HEK293T (cell line): Measurements from ENCODE around the gene SH3TC1.
A peak's percentile ranks its signal among the peaks of the same experiment; 100 is the strongest.

Source experiments
- CTCF ChIA-PET: fragments of 350-600 bp; formaldehyde crosslinking; extraction: SDS; loops from one replicate; lab custom pipeline; 2021; ENCODE audit warnings: antibody characterized with exemption, inconsistent platforms; lab: Yijun Ruan, JAX
- POLR2A ChIA-PET: fragments of 350-600 bp; formaldehyde crosslinking; extraction: SDS; loops from one replicate; lab custom pipeline; 2020; ENCODE audit warnings: antibody characterized with exemption, inconsistent platforms; lab: Yijun Ruan, JAX
- DNase-seq: peaks from one replicate; pipeline ENCODE4 v3.0.0; 2012; ENCODE audit warnings: mixed read lengths; ENCODE audit errors: extremely low spot score
- ARNT ChIP-seq: fragments of 450-650 bp; IDR thresholded peaks from 2 replicates; pipeline ENCODE4 v1.6.1; 2017; ENCODE audit warnings: mild to moderate bottlenecking
- BHLHE40 ChIP-seq: fragments of 450-650 bp; IDR thresholded peaks from 2 replicates; pipeline ENCODE4 v1.6.1; 2016; ENCODE audit warnings: mild to moderate bottlenecking, moderate library complexity, borderline replicate concordance
- CTBP1 ChIP-seq: fragments of 450-650 bp; IDR thresholded peaks from 2 replicates; pipeline ENCODE4 v1.6.1; 2016; ENCODE audit warnings: borderline replicate concordance
- ELF4 ChIP-seq: fragments of 450-650 bp; IDR thresholded peaks from 2 replicates; pipeline ENCODE4 v1.6.1; 2017; ENCODE audit warnings: antibody characterized with exemption
- FOXA1 ChIP-seq: fragments of 450-650 bp; IDR thresholded peaks from 2 replicates; pipeline ENCODE4 v1.6.1; 2016; ENCODE audit warnings: mild to moderate bottlenecking
- FOXK2 ChIP-seq: fragments of 450-650 bp; IDR thresholded peaks from 2 replicates; pipeline ENCODE4 v1.6.1; 2016; ENCODE audit warnings: mild to moderate bottlenecking
- FOXM1 ChIP-seq: fragments of 450-650 bp; IDR thresholded peaks from 2 replicates; pipeline ENCODE4 v1.6.1; 2017; ENCODE audit warnings: mild to moderate bottlenecking, borderline replicate concordance
- HDGF ChIP-seq: fragments of 450-650 bp; IDR thresholded peaks from 2 replicates; pipeline ENCODE4 v1.6.1; 2017; ENCODE audit warnings: antibody characterized with exemption, borderline replicate concordance
- L3MBTL2 ChIP-seq: fragments of 450-650 bp; conservative IDR thresholded peaks from 2 replicates; pipeline ENCODE4 v1.6.1; 2016; ENCODE audit warnings: mild to moderate bottlenecking
- LEF1 ChIP-seq: fragments of 450-650 bp; IDR thresholded peaks from 2 replicates; pipeline ENCODE4 v1.6.1; 2017; ENCODE audit warnings: mild to moderate bottlenecking, borderline replicate concordance
- NFRKB ChIP-seq: fragments of 450-650 bp; IDR thresholded peaks from 2 replicates; pipeline ENCODE4 v1.6.1; 2016; ENCODE audit warnings: mild to moderate bottlenecking, moderate library complexity
- SP1 ChIP-seq: fragments of 450-650 bp; IDR thresholded peaks from 2 replicates; pipeline ENCODE4 v1.6.1; 2017
- SUZ12 ChIP-seq: fragments of 450-650 bp; IDR thresholded peaks from 2 replicates; pipeline ENCODE4 v1.6.1; 2016; ENCODE audit warnings: mild to moderate bottlenecking
- TARDBP ChIP-seq: fragments of 450-650 bp; IDR thresholded peaks from 2 replicates; pipeline ENCODE4 v1.6.1; 2016
- ZNF384 ChIP-seq: fragments of 450-650 bp; IDR thresholded peaks from 2 replicates; pipeline ENCODE4 v1.6.1; 2016
- TF ChIP-seq, protein P1 (sequence below): fragments of 450-650 bp; IDR thresholded peaks from 2 replicates; pipeline ENCODE4 v1.6.1; 2016

The SH3TC1 gene

DNA sequence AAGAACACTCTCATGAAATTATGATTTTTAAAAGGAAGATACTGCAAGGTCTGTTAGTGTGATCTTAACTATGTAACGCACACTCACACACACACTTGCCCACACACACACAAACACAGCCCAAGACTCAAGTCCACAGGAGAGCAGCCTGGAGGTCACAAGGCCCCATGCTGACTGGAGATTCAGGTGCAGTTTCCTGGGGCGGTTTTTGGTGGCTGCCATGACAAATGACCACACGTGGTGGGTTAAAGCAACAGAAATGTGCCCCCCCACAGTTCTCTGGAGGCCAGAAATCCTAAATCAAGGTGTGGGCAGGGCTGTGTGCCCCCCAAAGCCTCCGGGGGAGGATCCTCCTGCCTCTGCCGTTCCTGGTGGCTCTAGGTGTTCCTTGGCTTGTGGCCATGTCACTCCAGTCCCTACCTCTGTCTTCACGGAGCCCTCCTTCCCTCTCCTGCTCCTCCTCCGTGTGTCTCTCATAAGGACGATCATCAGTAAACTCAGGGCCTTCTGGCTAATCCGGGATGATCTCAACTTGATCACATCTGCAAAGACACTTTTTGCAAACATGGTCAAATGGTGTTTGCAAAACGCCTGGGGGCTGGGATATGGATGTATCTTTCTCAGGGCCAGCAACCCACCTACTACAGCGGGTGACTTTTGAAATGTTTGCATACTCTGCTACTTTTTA lies 60.8 kb downstream of the SH3TC1 start:
- TF ChIP-seq CTBP1 (no peak), ZNF384 (no peak), NFRKB (no peak), FOXK2 (no peak), ARNT (no peak), BHLHE40 (no peak), LEF1 (no peak), FOXM1 (no peak), HDGF (no peak), TARDBP (no peak)
- TF ChIP-seq, protein P1, sequence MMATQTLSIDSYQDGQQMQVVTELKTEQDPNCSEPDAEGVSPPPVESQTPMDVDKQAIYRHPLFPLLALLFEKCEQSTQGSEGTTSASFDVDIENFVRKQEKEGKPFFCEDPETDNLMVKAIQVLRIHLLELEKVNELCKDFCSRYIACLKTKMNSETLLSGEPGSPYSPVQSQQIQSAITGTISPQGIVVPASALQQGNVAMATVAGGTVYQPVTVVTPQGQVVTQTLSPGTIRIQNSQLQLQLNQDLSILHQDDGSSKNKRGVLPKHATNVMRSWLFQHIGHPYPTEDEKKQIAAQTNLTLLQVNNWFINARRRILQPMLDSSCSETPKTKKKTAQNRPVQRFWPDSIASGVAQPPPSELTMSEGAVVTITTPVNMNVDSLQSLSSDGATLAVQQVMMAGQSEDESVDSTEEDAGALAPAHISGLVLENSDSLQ = no peak
- DNase-seq = no peak
- POLR2A ChIA-PET = no interaction called here
- CTCF ChIA-PET = interaction anchor here (1.1 kb wide), 1 partner anchor 18 kb away, joined by 3 read pairs; no protein-coding TSS in a partner anchor

DNA sequence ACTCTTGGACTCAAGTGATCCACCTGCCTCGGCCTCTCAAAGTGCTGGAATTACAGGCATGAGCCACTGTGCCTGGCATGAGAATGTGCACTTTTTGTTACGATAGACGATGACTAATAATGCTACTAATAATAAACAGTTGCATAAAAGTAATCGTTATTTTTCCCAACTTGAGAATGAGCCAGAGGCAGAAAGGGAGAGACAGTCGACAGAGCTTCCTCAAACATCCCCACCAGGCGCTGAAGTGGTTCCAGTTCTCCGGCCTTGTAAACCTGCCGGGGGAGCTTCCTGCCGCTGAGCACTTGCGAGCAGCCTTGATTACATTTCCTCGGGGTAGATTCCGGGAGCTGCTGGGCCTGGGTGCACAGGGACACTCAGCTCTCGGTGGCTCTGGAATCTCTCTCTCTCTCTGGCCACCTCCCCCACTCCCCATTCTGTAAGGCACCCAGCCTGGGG lies 61.6 kb downstream of the SH3TC1 start:
- CTCF ChIA-PET = interaction anchor here (1.1 kb wide), 1 partner anchor 19 kb away, joined by 3 read pairs; no protein-coding TSS in a partner anchor
- TF ChIP-seq NFRKB = no peak
- no peak for TF ChIP-seq FOXM1
- no peak for TF ChIP-seq FOXK2
- POLR2A ChIA-PET = no interaction called here
- DNase-seq = peak; percentile 50

DNA sequence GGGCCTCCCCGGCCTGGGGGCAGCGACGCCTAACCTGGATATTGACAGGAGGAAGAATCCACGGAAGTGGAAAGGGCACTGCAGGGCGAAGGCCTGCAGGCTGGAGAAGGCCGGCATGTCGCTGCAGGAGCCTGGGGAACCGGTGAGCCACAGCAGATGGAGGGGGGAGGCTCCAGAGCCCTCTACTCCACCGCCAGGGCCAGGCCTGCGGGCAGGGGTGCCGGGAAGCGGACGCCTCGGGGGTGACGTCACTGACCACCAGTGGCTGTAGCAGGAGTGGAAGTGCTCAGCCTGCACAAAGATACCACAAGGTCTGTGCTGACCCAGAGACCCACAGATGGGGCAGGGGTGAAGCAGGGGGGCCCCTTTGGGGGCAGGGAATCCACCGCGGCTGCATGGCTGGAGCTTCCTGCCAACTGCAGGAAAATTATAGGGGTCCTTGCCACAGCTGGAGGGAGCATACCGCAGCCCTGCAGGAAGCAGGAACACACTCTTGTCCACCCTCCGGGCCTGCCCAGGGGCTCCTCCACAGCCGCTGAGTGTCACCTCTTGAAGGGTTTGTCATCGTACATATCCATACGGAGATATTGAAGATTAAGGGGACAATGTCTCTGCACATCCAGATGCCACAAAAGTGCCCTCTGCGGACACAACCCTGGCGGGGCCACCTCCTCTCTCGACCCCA lies 62.9 kb downstream of the SH3TC1 start:
- POLR2A ChIA-PET = interaction anchor here (0.6 kb wide), 1 partner anchor 8 kb away, joined by 3 read pairs; the partner anchor contains the start of gene HTRA3
- no peak for DNase-seq
- CTCF ChIA-PET = no interaction called here
- TF ChIP-seq TARDBP (no peak), L3MBTL2 (no peak), FOXA1 (no peak), ZNF384 (no peak), SP1 (no peak), ELF4 (no peak), SUZ12 (no peak), FOXK2 (no peak), ARNT (no peak), LEF1 (no peak), NFRKB (no peak), CTBP1 (no peak), FOXM1 (no peak), HDGF (no peak), BHLHE40 (no peak)
- TF ChIP-seq, protein P1 = no peak

DNA sequence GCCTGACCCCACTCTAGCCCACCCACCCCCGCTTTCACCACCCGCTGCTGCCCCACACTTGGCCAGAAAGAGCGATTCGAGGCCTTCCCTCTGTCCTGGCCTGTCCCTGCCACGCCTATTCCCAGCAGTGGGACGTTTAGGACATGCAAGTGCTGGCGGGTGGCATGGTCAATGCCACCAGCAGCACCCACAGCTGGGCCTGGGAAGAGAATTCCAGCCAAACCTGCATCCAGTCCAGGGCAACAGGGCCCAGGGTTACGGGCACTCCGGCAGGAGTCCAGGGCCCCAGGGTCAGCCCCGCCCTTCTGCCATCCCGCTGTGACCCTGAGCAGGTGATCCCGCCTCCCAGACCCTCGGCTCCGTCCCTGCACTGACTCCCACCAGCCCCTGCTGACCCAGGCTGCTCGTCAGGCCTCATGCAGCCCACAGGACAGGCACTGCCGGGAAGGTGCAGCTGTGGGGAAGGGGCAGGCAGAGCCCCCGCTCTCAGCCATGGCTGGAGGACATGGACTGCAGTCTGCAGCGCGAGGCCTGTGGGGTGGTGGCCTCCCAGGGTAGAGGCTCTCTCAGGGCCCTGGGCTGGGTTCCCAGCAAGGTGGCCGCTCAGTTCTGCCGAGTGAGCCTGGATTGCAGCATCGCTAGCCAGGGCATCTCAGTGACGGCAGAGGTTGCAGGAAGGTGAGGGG lies 63.7 kb downstream of the SH3TC1 start:
- TF ChIP-seq ZNF384 (no peak), BHLHE40 (no peak), FOXA1 (no peak), LEF1 (no peak)
- CTCF ChIA-PET = no interaction called here
- POLR2A ChIA-PET = no interaction called here
- DNase-seq = no peak

DNA sequence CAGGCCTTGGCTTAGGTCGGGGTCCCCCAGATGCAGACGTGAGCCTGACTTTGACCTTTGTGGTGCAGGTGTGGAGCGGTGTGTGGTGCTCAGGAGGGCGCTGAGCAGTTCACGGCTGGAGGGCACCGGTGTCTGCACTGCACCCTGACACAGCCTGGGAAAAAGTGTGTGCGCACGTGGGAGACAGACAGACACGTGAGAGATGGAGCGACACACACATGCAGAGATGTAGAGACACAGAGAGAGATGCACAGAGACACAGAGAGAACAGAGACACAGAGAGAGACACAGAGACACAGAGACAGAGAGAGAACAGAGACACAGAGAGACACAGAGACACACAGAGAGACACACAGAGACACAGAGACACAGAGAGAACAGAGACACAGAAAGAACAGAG lies 64.3 kb downstream of the SH3TC1 start:
- TF ChIP-seq ARNT (no peak), NFRKB (no peak), TARDBP (no peak), SUZ12 (no peak), ZNF384 (no peak)
- DNase-seq = no peak
- CTCF ChIA-PET = no interaction called here
- POLR2A ChIA-PET = no interaction called here

DNA sequence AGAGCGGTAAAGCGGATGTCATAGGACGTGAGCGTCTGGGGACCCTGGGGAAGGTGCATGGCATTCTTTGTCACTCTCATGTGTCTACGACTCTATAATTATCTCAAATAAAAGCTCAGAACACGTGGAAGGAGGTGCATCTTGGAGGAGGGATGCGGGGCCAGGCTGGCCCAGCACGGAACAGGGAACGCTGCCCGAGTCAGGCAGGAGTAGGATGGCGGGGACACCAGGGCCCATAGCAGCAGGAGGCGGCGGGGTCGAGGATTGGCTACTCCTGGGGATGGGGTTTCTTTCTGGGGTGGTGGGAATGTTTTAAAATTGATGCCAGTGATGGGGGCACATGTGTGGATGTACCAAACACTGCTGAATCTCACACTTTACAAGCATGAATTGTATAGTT lies 65.0 kb downstream of the SH3TC1 start:
- no peak for DNase-seq
- ChIA-PET POLR2A (no interaction called here), CTCF (no interaction called here)
- TF ChIP-seq HDGF = no peak
- no peak for TF ChIP-seq L3MBTL2
- TF ChIP-seq FOXM1 = no peak
- TF ChIP-seq, protein P1 = no peak
